Suprapubic skin (tissue), 4 donors: ENCODE results near the gene GSK3A. TPM values are rescaled to one million over a fixed set of nuclear protein-coding genes. Genes with fewer than 3 reads are reported as not detected.

Experiments
- DNase-seq, 2 donors: peaks; one replicate each; pipeline ENCODE4 v3.0.0-alpha.2; 2019; ENCODE audit warnings: low spot score in 2 of 2
- H3K27ac ChIP-seq: fragments of 200-600 bp; sonication (generic); one replicate; pipeline ENCODE4 v1.5.1; 2019
- H3K27me3 ChIP-seq: fragments of 200-600 bp; sonication (generic); one replicate; pipeline ENCODE4 v1.5.1; 2019
- H3K36me3 ChIP-seq: fragments of 200-600 bp; sonication (generic); one replicate; pipeline ENCODE4 v1.5.1; 2019
- H3K4me1 ChIP-seq: fragments of 200-600 bp; sonication (generic); one replicate; pipeline ENCODE4 v1.5.1; 2019
- H3K4me3 ChIP-seq: fragments of 200-600 bp; sonication (generic); one replicate; pipeline ENCODE4 v1.5.1; 2019; ENCODE audit warnings: mild to moderate bottlenecking
- H3K9me3 ChIP-seq: fragments of 200-600 bp; sonication (generic); one replicate; pipeline ENCODE4 v1.5.1; 2019
- CTCF ChIP-seq, 2 donors: fragments of 200-600 bp in 1 of 2; fragments of 450-650 bp in 1 of 2; sonication (generic) in 1 of 2; IDR thresholded peaks; one replicate each; pipeline ENCODE4 v1.5.1; 2016 to 2019; ENCODE audit warnings: antibody characterized with exemption in 2 of 2, mild to moderate bottlenecking in 1 of 2, moderate library complexity in 1 of 2
- EP300 ChIP-seq: sonication (generic); formaldehyde crosslinking; IDR thresholded peaks from one replicate; pipeline ENCODE4 v1.6.1; 2017; ENCODE audit warnings: antibody characterized with exemption
- POLR2A ChIP-seq, 2 donors: fragments of 450-650 bp; IDR thresholded peaks; one replicate each; pipeline ENCODE4 v1.6.1; 2017; ENCODE audit warnings: antibody characterized with exemption in 2 of 2, mild to moderate bottlenecking in 2 of 2, moderate library complexity in 2 of 2
- POLR2AphosphoS5 ChIP-seq, 3 donors: sonication (generic); formaldehyde crosslinking; IDR thresholded peaks; one replicate each; pipeline ENCODE4 v1.6.1; 2017; ENCODE audit warnings: antibody characterized with exemption in 3 of 3
- WGBS: methylation state at CpG from one replicate; pipeline ENCODE4 v1.1.5; 2018; 5-methylcytosine and 5-hydroxymethylcytosine counted together
- total RNA-seq, 4 donors: library from RNA; depleted of rRNA; stranded (reverse); fragments of >200 nt; gene quantifications; one replicate each; pipeline ENCODE4 v1.1.0, GENCODE V29; 2016

The GSK3A gene
- total RNA-seq, 4 donors from 2014 or later, result 24.0 to 37.3 (median 28.3) TPM

GRCh38 chr19:42279902-42280814, 37.8 kb upstream of the GSK3A start:
- Histone ChIP-seq H3K36me3 (no peaks in the 10 kb centered on the region), H3K4me3 (peak overlapping the region; percentile 87), H3K27ac (peak overlapping the region; percentile 97), H3K27me3 (no peaks in the 10 kb centered on the region), H3K9me3 (no peaks in the 10 kb centered on the region), H3K4me1 (peaks cover 91% of the 10 kb centered on the region)
- DNase-seq, result peak; percentile 96
- WGBS, result 0% methylated on average over 24 of the region's 89 CpGs
- TF ChIP-seq CTCF (IDR thresholded peaks at IDR 0.05), result peak; percentile 85 to 93
- TF ChIP-seq POLR2AphosphoS5 (IDR thresholded peaks at IDR 0.05), result peak in 2 of 3 donors; percentile 17 to 51
- no peak for TF ChIP-seq POLR2A (IDR thresholded peaks at IDR 0.05)
- no peak for TF ChIP-seq EP300

DNA sequence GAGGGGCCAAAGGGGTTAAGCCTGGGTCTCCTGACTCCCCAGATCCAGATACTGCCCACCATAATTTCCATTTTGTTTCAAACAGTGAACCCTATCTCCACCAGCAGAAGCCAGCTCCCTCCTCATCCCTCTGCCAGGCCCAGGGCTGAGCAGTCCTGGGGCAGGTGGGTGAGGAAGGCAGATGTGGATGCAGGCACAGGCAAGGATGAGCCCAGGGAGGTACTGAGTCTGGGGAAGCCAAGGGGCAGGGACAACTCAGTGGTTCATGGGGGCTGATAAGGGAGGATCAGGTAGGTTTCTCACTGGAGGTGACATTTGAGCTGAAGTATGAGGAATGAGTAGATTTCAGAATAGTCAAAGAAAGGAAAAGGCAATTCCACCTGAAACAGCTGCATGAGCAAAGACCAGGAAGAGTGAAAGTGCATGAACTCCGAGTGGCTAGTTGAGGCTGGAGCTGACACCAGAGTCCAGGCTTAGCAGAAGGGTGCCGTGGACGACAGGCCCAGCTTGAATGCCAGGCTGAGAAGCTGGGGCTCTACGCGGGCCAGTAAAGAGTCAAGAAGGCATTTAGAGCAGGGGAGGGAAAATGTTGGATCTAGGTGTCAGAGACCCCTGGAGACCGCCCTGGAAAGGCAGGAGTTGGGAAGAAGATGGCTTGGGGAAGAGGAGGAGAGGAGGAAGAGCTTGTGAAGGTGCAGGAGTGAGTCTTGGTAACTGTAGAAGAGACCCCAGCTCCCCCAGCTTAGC, 36.9 kb upstream of the GSK3A start:
- Histone ChIP-seq H3K27ac (peak overlapping the region; percentile 97), H3K4me3 (peak overlapping the region; percentile 87), H3K36me3 (peaks cover 3% of the 10 kb centered on the region), H3K9me3 (no peaks in the 10 kb centered on the region), H3K27me3 (no peaks in the 10 kb centered on the region), H3K4me1 (peaks cover 86% of the 10 kb centered on the region)
- peak in 1 of 2 donors; percentile 65 for DNase-seq
- 14% methylated on average over 6 of the region's 6 CpGs for WGBS
- TF ChIP-seq POLR2A (IDR thresholded peaks at IDR 0.05), result no peak
- TF ChIP-seq EP300, result no peak
- TF ChIP-seq POLR2AphosphoS5 (IDR thresholded peaks at IDR 0.05), result no peak
- TF ChIP-seq CTCF (IDR thresholded peaks at IDR 0.05), result no peak

DNA sequence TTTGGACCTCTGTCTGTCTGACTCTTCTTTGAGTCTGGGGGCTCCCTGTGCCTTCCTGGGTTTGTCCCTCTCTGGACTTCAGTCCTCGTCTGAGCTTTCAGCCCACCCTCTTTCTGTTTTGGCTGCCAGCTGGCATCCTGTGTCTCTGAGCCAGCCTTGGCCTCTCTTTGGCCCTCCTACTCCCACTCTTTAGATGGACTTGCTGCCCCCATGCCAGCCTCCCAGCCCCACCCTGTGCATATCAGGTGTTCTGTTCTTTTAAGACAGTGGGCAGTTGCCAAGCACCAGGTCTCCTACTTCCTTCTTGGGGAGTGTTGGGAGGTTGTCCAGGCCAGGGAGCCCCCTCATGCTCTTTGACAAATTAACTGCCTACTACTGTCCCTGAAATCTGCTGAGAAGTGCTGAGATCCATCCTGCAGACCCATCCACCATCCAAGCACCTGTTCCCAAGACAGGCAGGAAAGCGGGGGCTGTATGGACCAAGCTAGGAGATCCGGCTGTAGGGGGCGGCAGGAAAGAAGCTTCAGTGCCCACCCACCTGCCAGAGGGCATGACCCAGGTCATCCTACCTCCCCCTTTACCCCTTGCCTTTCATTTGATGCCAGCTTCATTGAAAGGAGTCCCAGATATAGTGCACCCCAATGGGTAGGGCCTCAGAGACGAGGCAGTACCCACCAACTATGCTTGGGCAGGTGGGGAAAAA, 36.2 kb upstream of the GSK3A start:
- Histone ChIP-seq H3K36me3 (peaks cover 10% of the 10 kb centered on the region), H3K27ac (peak overlapping the region; percentile 97), H3K4me3 (peak overlapping the region; percentile 0), H3K27me3 (no peaks in the 10 kb centered on the region), H3K9me3 (no peaks in the 10 kb centered on the region), H3K4me1 (peaks cover 92% of the 10 kb centered on the region)
- TF ChIP-seq CTCF (IDR thresholded peaks at IDR 0.05) (no peak), POLR2AphosphoS5 (IDR thresholded peaks at IDR 0.05) (no peak), POLR2A (IDR thresholded peaks at IDR 0.05) (no peak), EP300 (no peak)
- WGBS, result 59% methylated on average over 5 of the region's 5 CpGs
- no peak for DNase-seq

DNA sequence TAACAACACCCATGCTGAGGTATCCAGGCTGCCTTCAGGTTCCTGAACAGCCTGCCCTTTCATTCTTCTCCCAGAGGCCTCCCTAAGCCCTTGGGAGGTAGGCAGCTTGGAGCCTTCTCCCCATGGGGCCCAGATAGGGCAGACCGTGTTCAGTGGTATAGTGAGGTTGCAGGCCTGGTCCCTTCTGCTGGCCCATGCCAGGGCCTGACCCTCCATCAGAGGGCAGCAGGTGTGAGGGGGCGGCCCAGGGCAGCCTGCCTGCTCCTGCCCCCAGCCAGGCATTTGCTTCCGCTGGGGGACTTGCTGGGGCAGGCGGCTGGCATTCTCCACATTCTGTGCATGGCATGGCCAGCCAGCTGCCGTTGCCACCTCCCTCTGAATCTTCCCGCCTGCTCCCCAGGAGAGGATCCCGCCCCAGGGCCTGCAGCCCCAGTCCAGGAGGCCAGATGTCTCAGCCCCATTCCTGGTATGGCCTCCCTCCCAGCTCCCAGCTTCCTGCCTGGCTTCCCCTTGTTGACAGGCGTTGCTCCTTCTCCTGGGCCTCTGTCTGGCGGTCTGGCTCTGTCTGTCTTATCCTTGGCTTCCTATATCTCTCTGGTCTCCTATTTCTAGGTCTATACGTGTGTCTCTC, 35.5 kb upstream of the GSK3A start:
- Histone ChIP-seq H3K4me1 (peaks cover 86% of the 10 kb centered on the region), H3K4me3 (peak overlapping the region; percentile 0), H3K27ac (peak overlapping the region; percentile 97), H3K9me3 (no peaks in the 10 kb centered on the region), H3K27me3 (no peaks in the 10 kb centered on the region), H3K36me3 (peaks cover 17% of the 10 kb centered on the region)
- WGBS, result 6% methylated on average over 7 of the region's 10 CpGs
- TF ChIP-seq POLR2AphosphoS5 (IDR thresholded peaks at IDR 0.05) (peak in 1 of 3 donors; percentile 32), EP300 (no peak)
- peak; percentile 75 to 76 for DNase-seq

GRCh38 chr19:42276821-42277220, 34.4 kb upstream of the GSK3A start:
- no peak for DNase-seq
- peak overlapping the region; percentile 97 for H3K27ac ChIP-seq
- no peak overlapping the region for H3K4me3 ChIP-seq
- H3K9me3 ChIP-seq, result no peaks in the 10 kb centered on the region
- H3K36me3 ChIP-seq, result peaks cover 28% of the 10 kb centered on the region
- no peaks in the 10 kb centered on the region for H3K27me3 ChIP-seq
- WGBS, result 44% methylated on average over 2 of the region's 4 CpGs
- peaks cover 77% of the 10 kb centered on the region for H3K4me1 ChIP-seq
- no peak for TF ChIP-seq POLR2A (IDR thresholded peaks at IDR 0.05)
- no peak for TF ChIP-seq EP300
- TF ChIP-seq POLR2AphosphoS5 (IDR thresholded peaks at IDR 0.05), result no peak
- no peak for TF ChIP-seq CTCF (IDR thresholded peaks at IDR 0.05)
